Activated CD8-positive, alpha-beta T cell treated with anti-CD3 and anti-CD28 coated beads for 36 hours (primary cell): Measurements from ENCODE around the gene SLC25A11. TPM values are rescaled to one million over a fixed set of nuclear protein-coding genes. Genes with fewer than 3 reads are reported as not detected.

ENCODE experiments used
- ATAC-seq: fragments of 200-7000 bp; cut with Tn5 transposase; one replicate; pipeline ENCODE4 v1.10.0; 2021; ENCODE audit warnings: mild to moderate bottlenecking, moderate library complexity
- CTCF ChIA-PET: fragments of 350-600 bp; sonication (Branson Sonifier 250); formaldehyde crosslinking; loops from one replicate; lab custom pipeline; 2021; ENCODE audit warnings: antibody characterized with exemption; lab: Charles Lee
- POLR2A ChIA-PET: fragments of 350-600 bp; sonication (Branson Sonifier 250); formaldehyde crosslinking; loops from one replicate; lab custom pipeline; 2021; ENCODE audit warnings: antibody characterized with exemption; lab: Charles Lee
- DNase-seq: peaks from one replicate; pipeline ENCODE4 v3.0.0-alpha.2; 2020
- H3K27ac Mint-ChIP-seq: one replicate; pipeline ENCODE4 v1.8.0; 2021; ENCODE audit warnings: mild to moderate bottlenecking, mixed read lengths
- H3K27me3 Mint-ChIP-seq: one replicate; pipeline ENCODE4 v1.8.0; 2021; ENCODE audit warnings: mixed read lengths
- H3K36me3 Mint-ChIP-seq: one replicate; pipeline ENCODE4 v1.8.0; 2021; ENCODE audit warnings: low read depth, mixed read lengths
- H3K4me1 Mint-ChIP-seq: one replicate; pipeline ENCODE4 v1.8.0; 2021; ENCODE audit warnings: low read depth, mixed read lengths
- H3K4me3 Mint-ChIP-seq: one replicate; pipeline ENCODE4 v1.8.0; 2021; ENCODE audit warnings: mild to moderate bottlenecking, moderate library complexity, mixed read lengths
- H3K9me3 Mint-ChIP-seq: one replicate; pipeline ENCODE4 v1.8.0; 2021; ENCODE audit warnings: mixed read lengths
- CTCF ChIP-seq: fragments of 200-600 bp; IDR thresholded peaks from one replicate; pipeline ENCODE4 v1.8.0; 2022; ENCODE audit warnings: antibody characterized with exemption, mild to moderate bottlenecking
- intact Hi-C: fragments of 100-400 bp; cut with micrococcal nuclease; formaldehyde crosslinking; loops from one replicate; pipeline ENCODE4 v1.10.0; 2022
- total RNA-seq, 2 experiments: library from RNA; stranded (reverse); gene quantifications; one replicate each; pipeline ENCODE4 v1.2.3, GENCODE V29; 2021

SLC25A11 gene
- total RNA-seq, 2 experiments from 2014 or later = 80.8 to 87.0 TPM

GRCh38 chr17:4967539-4968485 lies 28.0 kb upstream of the SLC25A11 start, which contains the start of gene SPAG7:
SPAG7 (minus strand) TSS chr17:4967817; CDS start chr17:4967804, 13 bp downstream.
- ChIA-PET POLR2A (interaction anchor here (1.0 to 15.1 kb wide), 19 partner anchors 10 to 792 kb away, joined by 3 to 627 read pairs (median 4); partner anchors contain the start of genes CAMTA2, ENO3, INCA1 and KIF1C), CTCF (interaction anchor here (0.6 to 3.6 kb wide), 16 partner anchors 11 to 181 kb away, joined by 3 to 30 read pairs (median 5); partner anchors contain the start of genes CHRNE, ENO3, RNF167 and SLC25A11)
- no peak for TF ChIP-seq CTCF
- Mint-ChIP-seq H3K4me3 (no peak within 1 kb of the TSS), H3K36me3 (peaks cover 28% of the 10 kb centered on the region), H3K27ac (no peak within 1 kb of the TSS), H3K4me1 (peaks cover 35% of the 10 kb centered on the region), H3K27me3 (no peaks in the 10 kb centered on the region), H3K9me3 (peaks cover 2% of the 10 kb centered on the region)
- DNase-seq (peak; percentile 95), ATAC-seq (peak; percentile 63)
- intact Hi-C loops = loop anchor here (2.0 kb wide), 1 partner anchor 23 kb away; no protein-coding TSS in a partner anchor

GRCh38 chr17:4966844-4967538 lies 27.1 kb upstream of the SLC25A11 start:
- H3K27me3 Mint-ChIP-seq = no peaks in the 10 kb centered on the region
- TF ChIP-seq CTCF = no peak

GRCh38 chr17:4965311-4965986 lies 25.6 kb upstream of the SLC25A11 start:
- H3K36me3 Mint-ChIP-seq = peaks cover 12% of the 10 kb centered on the region
- POLR2A ChIA-PET = interaction anchor here (0.6 to 15.1 kb wide), 7 partner anchors 9 to 56 kb away, joined by 3 to 627 read pairs (median 4); partner anchors contain the start of genes CAMTA2, ENO3, PFN1 and RNF167
- CTCF ChIA-PET = interaction anchor here (0.8 to 2.3 kb wide), 4 partner anchors 9 to 26 kb away, joined by 3 to 5 read pairs (median 4); partner anchors contain the start of gene SLC25A11
- no peak for ATAC-seq
- H3K27ac Mint-ChIP-seq = peak overlapping the region; percentile 27
- no peaks in the 10 kb centered on the region for H3K27me3 Mint-ChIP-seq
- no peak for TF ChIP-seq CTCF
- H3K4me1 Mint-ChIP-seq = peaks cover 27% of the 10 kb centered on the region
- intact Hi-C loops = no loop called here
- H3K9me3 Mint-ChIP-seq = peaks cover 2% of the 10 kb centered on the region
- DNase-seq = no peak
- H3K4me3 Mint-ChIP-seq = peak overlapping the region; percentile 56

More at GRCh38 chr17:4966844-4967538, 27.1 kb upstream of the SLC25A11 start:
- Mint-ChIP-seq H3K9me3 (peaks cover 2% of the 10 kb centered on the region), H3K27ac (no peak overlapping the region), H3K36me3 (peaks cover 23% of the 10 kb centered on the region), H3K4me1 (peaks cover 35% of the 10 kb centered on the region), H3K4me3 (no peak overlapping the region)
- DNase-seq (peak; percentile 97), ATAC-seq (peak; percentile 83)
- intact Hi-C loops = loop anchor here (2.0 kb wide), 1 partner anchor 22 kb away; no protein-coding TSS in a partner anchor
- ChIA-PET CTCF (interaction anchor here (0.7 to 2.3 kb wide), 13 partner anchors 10 to 181 kb away, joined by 3 to 11 read pairs (median 5); partner anchors contain the start of genes CHRNE, ENO3, RNF167 and SLC25A11), POLR2A (interaction anchor here (1.0 to 15.1 kb wide), 14 partner anchors 8 to 791 kb away, joined by 3 to 627 read pairs (median 4); partner anchors contain the start of genes CAMTA2, ENO3, INCA1 and KIF1C)

GRCh38 chr17:4960279-4960922 lies 20.6 kb upstream of the SLC25A11 start:
- no peak overlapping the region for H3K27ac Mint-ChIP-seq
- ATAC-seq (no peak), DNase-seq (no peak)
- POLR2A ChIA-PET = interaction anchor here (0.8 to 5.5 kb wide), 3 partner anchors 9 to 26 kb away, joined by 3 to 46 read pairs (median 11); partner anchors contain the start of genes ENO3 and PFN1
- peaks cover 2% of the 10 kb centered on the region for H3K9me3 Mint-ChIP-seq
- CTCF ChIA-PET = no interaction called here
- H3K4me3 Mint-ChIP-seq = no peak overlapping the region
- peaks cover 9% of the 10 kb centered on the region for H3K4me1 Mint-ChIP-seq
- intact Hi-C loops = no loop called here
- H3K36me3 Mint-ChIP-seq = peaks cover 8% of the 10 kb centered on the region
- no peak for TF ChIP-seq CTCF
- H3K27me3 Mint-ChIP-seq = no peaks in the 10 kb centered on the region
